Trophoblast cell (in vitro differentiated cells and primary cell): ENCODE measurements around the gene HSD17B10.

Experiments used
- DNase-seq, 2 donors: peaks; one replicate each; pipeline ENCODE4 v3.0.0-alpha.2; 2016
- H2AFZ ChIP-seq: 2 replicates; pipeline ENCODE4 v1.6.1; 2013; ENCODE audit warnings: low read length, moderate library complexity, mild to moderate bottlenecking; ENCODE audit not compliant: insufficient read depth, poor library complexity
- H2AK5ac ChIP-seq: 2 replicates; pipeline ENCODE4 v1.6.1; 2013; ENCODE audit warnings: mild to moderate bottlenecking, low read length
- H2BK120ac ChIP-seq: 2 replicates; pipeline ENCODE4 v1.6.1; 2013; ENCODE audit warnings: low read length, mild to moderate bottlenecking, moderate library complexity; ENCODE audit not compliant: insufficient read depth, poor library complexity
- H2BK12ac ChIP-seq: 2 replicates; pipeline ENCODE4 v1.6.1; 2013; ENCODE audit warnings: mild to moderate bottlenecking, low read length, moderate library complexity
- H2BK5ac ChIP-seq: 2 replicates; pipeline ENCODE4 v1.6.1; 2013; ENCODE audit warnings: low read length, low read depth, moderate library complexity, mild to moderate bottlenecking; ENCODE audit not compliant: poor library complexity
- H3K14ac ChIP-seq: 2 replicates; pipeline ENCODE4 v1.6.1; 2013; ENCODE audit warnings: mild to moderate bottlenecking, low read length
- H3K18ac ChIP-seq: 2 replicates; pipeline ENCODE4 v1.6.1; 2013; ENCODE audit warnings: mild to moderate bottlenecking, low read length
- H3K23ac ChIP-seq: 2 replicates; pipeline ENCODE4 v1.6.1; 2013; ENCODE audit warnings: low read length
- H3K27ac ChIP-seq: 2 replicates; pipeline ENCODE4 v1.5.1; 2013; ENCODE audit warnings: low read depth, mild to moderate bottlenecking, inconsistent platforms, low read length, moderate library complexity
- H3K27me3 ChIP-seq: 2 replicates; pipeline ENCODE4 v1.6.1; 2013; ENCODE audit warnings: inconsistent platforms, mild to moderate bottlenecking, low read length, moderate library complexity; ENCODE audit not compliant: insufficient read depth
- H3K36me3 ChIP-seq, 2 experiments: 1 replicate in 1 of 2; 2 replicates in 1 of 2; pipeline ENCODE4 v1.6.1; 2013; ENCODE audit warnings: low read length in 2 of 2, mild to moderate bottlenecking in 2 of 2, moderate library complexity in 1 of 2; ENCODE audit not compliant: insufficient read depth in 2 of 2, control insufficient read depth in 1 of 2
- H3K4ac ChIP-seq: 2 replicates; pipeline ENCODE4 v1.6.1; 2013; ENCODE audit warnings: low read depth, mild to moderate bottlenecking, low read length, moderate library complexity
- H3K4me1 ChIP-seq, 2 experiments: 1 replicate in 1 of 2; 2 replicates in 1 of 2; pipeline ENCODE4 v1.6.1; 2013; ENCODE audit warnings: low read length in 2 of 2, mild to moderate bottlenecking in 2 of 2, moderate library complexity in 1 of 2; ENCODE audit not compliant: insufficient read depth in 2 of 2, control insufficient read depth in 1 of 2
- H3K4me2 ChIP-seq: 2 replicates; pipeline ENCODE4 v1.6.1; 2013; ENCODE audit warnings: inconsistent platforms, mild to moderate bottlenecking, low read length, moderate library complexity
- H3K4me3 ChIP-seq: 2 replicates; pipeline ENCODE4 v1.5.1; 2013; ENCODE audit warnings: mild to moderate bottlenecking, low read depth, low read length, inconsistent platforms
- H3K79me1 ChIP-seq: one replicate; pipeline ENCODE4 v1.6.1; 2013; ENCODE audit warnings: low read length
- H3K79me2 ChIP-seq: 2 replicates; pipeline ENCODE4 v1.6.1; 2013; ENCODE audit warnings: low read length, mild to moderate bottlenecking; ENCODE audit not compliant: control insufficient read depth, insufficient read depth, poor library complexity
- H3K9ac ChIP-seq: 2 replicates; pipeline ENCODE4 v1.6.1; 2013; ENCODE audit warnings: mild to moderate bottlenecking, low read length
- H3K9me3 ChIP-seq: 2 replicates; pipeline ENCODE4 v1.6.1; 2013; ENCODE audit warnings: low read depth, mild to moderate bottlenecking, control low read depth, inconsistent platforms, low read length; ENCODE audit not compliant: insufficient read depth
- H4K12ac ChIP-seq: 2 replicates; pipeline ENCODE4 v1.6.1; 2013; ENCODE audit warnings: low read depth, mild to moderate bottlenecking, low read length, moderate library complexity
- H4K8ac ChIP-seq: 2 replicates; pipeline ENCODE4 v1.6.1; 2013; ENCODE audit warnings: low read depth, mild to moderate bottlenecking, low read length, moderate library complexity
- H4K91ac ChIP-seq: one replicate; pipeline ENCODE4 v1.6.1; 2013; ENCODE audit warnings: low read depth, mild to moderate bottlenecking, low read length, moderate library complexity
- WGBS: extraction: QIAGEN DNeasy Blood & Tissue Kit; methylation state at CpG from one replicate; pipeline ENCODE4 v1.1.7; 2013; ENCODE audit warnings: missing lambda C conversion rate; ENCODE audit not compliant: insufficient read length, insufficient coverage; ENCODE audit errors: extremely low coverage; 5-methylcytosine and 5-hydroxymethylcytosine counted together

The HSD17B10 gene

DNA sequence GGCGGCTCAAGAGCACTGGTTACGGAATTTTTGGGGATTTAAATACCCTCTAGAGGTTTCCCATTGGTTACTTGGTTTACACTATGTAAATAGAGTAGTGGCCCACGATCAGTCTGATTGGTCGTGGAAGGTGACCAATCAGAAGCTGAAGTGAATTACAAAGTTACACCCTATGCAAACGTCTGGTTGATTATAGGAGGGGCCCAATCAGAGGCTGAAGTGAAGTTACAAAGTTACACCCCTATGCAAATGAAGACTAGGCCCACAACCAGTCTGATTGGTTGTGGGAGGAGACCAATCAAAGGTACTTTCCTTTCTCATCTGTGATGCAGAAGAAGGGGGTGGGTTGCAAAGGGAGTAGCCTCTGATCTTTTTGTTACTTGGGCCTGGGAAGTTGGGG lies 45.1 kb upstream of the HSD17B10 start:
- Histone ChIP-seq H3K4me3 (no peak overlapping the region), H3K18ac (no peak overlapping the region), H3K27me3 (no peaks in the 10 kb centered on the region), H3K79me2 (no peaks in the 10 kb centered on the region), H3K9me3 (no peaks in the 10 kb centered on the region), H3K14ac (no peak overlapping the region), H2BK120ac (no peak overlapping the region), H3K4ac (no peak overlapping the region), H3K79me1 (no peaks in the 10 kb centered on the region), H3K4me1 (peaks cover 0 to 4% of the 10 kb centered on the region in 2 experiments), H3K36me3 (no peaks in the 10 kb centered on the region), H2AFZ (no peak overlapping the region), H2BK5ac (no peak overlapping the region), H2BK12ac (no peak overlapping the region), H4K91ac (no peak overlapping the region), H3K4me2 (no peak overlapping the region), H4K8ac (no peak overlapping the region), H3K9ac (no peak overlapping the region), H3K27ac (no peak overlapping the region), H2AK5ac (no peak overlapping the region), H3K23ac (no peak overlapping the region), H4K12ac (no peak overlapping the region)
- WGBS, result no CpG with 5 or more reads among the region's 5 CpGs
- DNase-seq, result peak in 1 of 2 donors; percentile 31

DNA sequence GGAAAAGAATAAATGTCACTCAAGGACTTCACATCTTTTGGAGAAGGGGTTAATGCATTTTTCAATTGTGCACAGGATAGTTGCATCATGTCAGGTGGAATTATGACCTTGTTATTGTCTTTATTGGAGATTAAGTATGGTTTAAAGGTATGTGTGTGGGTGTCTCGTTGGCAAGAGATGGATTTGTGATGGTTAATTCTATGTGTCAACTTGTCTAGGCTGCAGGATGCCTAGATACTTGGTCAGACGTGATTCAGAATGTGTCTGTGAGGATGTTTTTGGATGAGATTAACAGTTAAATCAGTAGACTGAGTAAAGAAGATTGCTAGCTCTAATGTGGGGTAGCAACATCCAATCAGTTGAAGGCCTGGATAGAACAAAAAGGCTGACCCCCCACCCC lies 42.2 kb upstream of the HSD17B10 start:
- no peak overlapping the region for H4K91ac ChIP-seq
- no peaks in the 10 kb centered on the region for H3K4me1 ChIP-seq
- no peak overlapping the region for H3K4me3 ChIP-seq
- H2BK5ac ChIP-seq, result no peak overlapping the region
- 100% methylated on average over 1 of the region's 2 CpGs for WGBS
- H3K79me2 ChIP-seq, result no peaks in the 10 kb centered on the region
- no peak overlapping the region for H4K12ac ChIP-seq
- H2AFZ ChIP-seq, result no peak overlapping the region
- H4K8ac ChIP-seq, result no peak overlapping the region
- H3K27me3 ChIP-seq, result no peaks in the 10 kb centered on the region
- H3K4me2 ChIP-seq, result no peak overlapping the region
- no peak overlapping the region for H3K27ac ChIP-seq
- H2AK5ac ChIP-seq, result no peak overlapping the region
- no peaks in the 10 kb centered on the region for H3K79me1 ChIP-seq
- H3K18ac ChIP-seq, result no peak overlapping the region
- no peak overlapping the region for H3K4ac ChIP-seq
- H2BK120ac ChIP-seq, result no peak overlapping the region
- no peak overlapping the region for H3K9ac ChIP-seq
- H2BK12ac ChIP-seq, result no peak overlapping the region
- H3K9me3 ChIP-seq, result no peaks in the 10 kb centered on the region
- no peak for DNase-seq
- H3K36me3 ChIP-seq, result no peaks in the 10 kb centered on the region
- no peak overlapping the region for H3K14ac ChIP-seq
- H3K23ac ChIP-seq, result no peak overlapping the region

DNA sequence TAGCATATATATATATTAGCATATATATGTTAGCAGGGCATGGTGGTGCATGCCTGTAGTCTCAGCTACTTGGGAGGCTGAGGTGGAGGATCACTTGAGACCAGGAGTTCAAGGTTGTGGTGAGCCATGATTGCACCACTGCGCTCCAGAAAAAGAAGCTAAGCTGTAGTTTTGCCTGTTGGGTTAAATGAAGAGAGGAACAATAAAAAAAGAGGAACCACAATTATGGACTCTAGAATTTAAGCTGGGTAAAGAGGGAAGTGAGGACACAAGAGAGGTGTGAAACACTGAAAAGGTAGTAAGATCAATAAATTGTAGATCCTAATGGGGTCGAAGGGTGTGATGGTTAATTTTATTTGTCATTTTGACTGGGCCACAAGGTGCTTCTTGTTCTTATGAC lies 40.5 kb upstream of the HSD17B10 start:
- no CpG with 5 or more reads among the region's 2 CpGs for WGBS
- Histone ChIP-seq H2BK120ac (no peak overlapping the region), H4K8ac (no peak overlapping the region)

DNA sequence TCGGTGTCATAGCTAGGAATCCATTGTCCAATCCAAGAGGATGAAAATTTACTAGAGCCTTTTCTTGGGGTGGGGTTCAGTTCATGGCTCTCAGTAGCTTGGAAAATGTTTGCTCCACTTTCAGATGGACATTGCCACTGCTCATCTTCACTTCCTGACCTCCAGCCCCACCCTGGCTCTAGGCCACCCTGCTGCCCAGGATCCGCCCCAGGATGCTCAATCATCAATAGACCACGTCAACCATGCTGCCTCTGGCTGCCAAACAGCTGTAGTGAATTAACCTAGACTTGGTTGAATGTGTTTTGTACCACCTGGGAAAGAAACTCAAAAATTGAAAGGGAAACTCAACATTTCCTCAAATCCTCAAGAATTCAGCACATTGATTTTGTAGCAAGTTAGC lies 37.2 kb upstream of the HSD17B10 start:
- Histone ChIP-seq H4K91ac (no peak overlapping the region), H2BK12ac (no peak overlapping the region), H3K27me3 (no peaks in the 10 kb centered on the region), H3K9ac (no peak overlapping the region), H3K79me1 (no peaks in the 10 kb centered on the region), H3K4me3 (no peak overlapping the region), H2BK5ac (no peak overlapping the region), H2AK5ac (no peak overlapping the region), H4K8ac (no peak overlapping the region), H3K79me2 (no peaks in the 10 kb centered on the region), H4K12ac (no peak overlapping the region), H2AFZ (no peak overlapping the region), H3K36me3 (no peaks in the 10 kb centered on the region), H3K4me1 (no peaks in the 10 kb centered on the region), H2BK120ac (no peak overlapping the region), H3K27ac (no peak overlapping the region), H3K4ac (no peak overlapping the region), H3K23ac (no peak overlapping the region), H3K18ac (no peak overlapping the region), H3K9me3 (no peaks in the 10 kb centered on the region), H3K4me2 (no peak overlapping the region), H3K14ac (no peak overlapping the region)
- no CpG with 5 or more reads among the region's 3 CpGs for WGBS
- DNase-seq, result no peak

More for the DNA sequence above, 40.5 kb upstream of the HSD17B10 start:
- Histone ChIP-seq H3K27ac (no peak overlapping the region), H3K23ac (no peak overlapping the region), H3K14ac (no peak overlapping the region), H3K9ac (no peak overlapping the region), H2BK12ac (no peak overlapping the region), H3K36me3 (no peaks in the 10 kb centered on the region), H3K4me3 (no peak overlapping the region), H4K12ac (no peak overlapping the region), H3K4ac (no peak overlapping the region), H3K18ac (no peak overlapping the region), H3K27me3 (no peaks in the 10 kb centered on the region), H3K4me2 (no peak overlapping the region), H2BK5ac (no peak overlapping the region), H3K79me2 (no peaks in the 10 kb centered on the region), H3K79me1 (no peaks in the 10 kb centered on the region), H2AK5ac (no peak overlapping the region), H3K4me1 (no peaks in the 10 kb centered on the region), H4K91ac (no peak overlapping the region), H3K9me3 (no peaks in the 10 kb centered on the region), H2AFZ (no peak overlapping the region)
- DNase-seq, result no peak
